GM13976 (cell line): ENCODE data around the gene SPINT2.

Experiments
- DNase-seq: peaks from one replicate; pipeline ENCODE4 v3.0.0; 2012; ENCODE audit warnings: low spot score
- in situ Hi-C: fragments of 300-500 bp; cut with MboI; formaldehyde crosslinking; loops from one replicate; pipeline ENCODE4 v1.12.0; 2022; ENCODE audit warnings: low sequenced_read_pairs, mixed read lengths, inconsistent platforms; ENCODE audit not compliant: unreplicated experiment
- TF ChIP-seq, protein P1 (sequence below): IDR thresholded peaks from 2 replicates; pipeline ENCODE4 v1.5.1; 2012; ENCODE audit warnings: borderline replicate concordance, mild to moderate bottlenecking; ENCODE audit not compliant: insufficient read depth; ENCODE audit errors: extremely low read depth, missing control alignments, control extremely low read depth

The SPINT2 gene, protein sequence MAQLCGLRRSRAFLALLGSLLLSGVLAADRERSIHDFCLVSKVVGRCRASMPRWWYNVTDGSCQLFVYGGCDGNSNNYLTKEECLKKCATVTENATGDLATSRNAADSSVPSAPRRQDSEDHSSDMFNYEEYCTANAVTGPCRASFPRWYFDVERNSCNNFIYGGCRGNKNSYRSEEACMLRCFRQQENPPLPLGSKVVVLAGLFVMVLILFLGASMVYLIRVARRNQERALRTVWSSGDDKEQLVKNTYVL

DNA sequence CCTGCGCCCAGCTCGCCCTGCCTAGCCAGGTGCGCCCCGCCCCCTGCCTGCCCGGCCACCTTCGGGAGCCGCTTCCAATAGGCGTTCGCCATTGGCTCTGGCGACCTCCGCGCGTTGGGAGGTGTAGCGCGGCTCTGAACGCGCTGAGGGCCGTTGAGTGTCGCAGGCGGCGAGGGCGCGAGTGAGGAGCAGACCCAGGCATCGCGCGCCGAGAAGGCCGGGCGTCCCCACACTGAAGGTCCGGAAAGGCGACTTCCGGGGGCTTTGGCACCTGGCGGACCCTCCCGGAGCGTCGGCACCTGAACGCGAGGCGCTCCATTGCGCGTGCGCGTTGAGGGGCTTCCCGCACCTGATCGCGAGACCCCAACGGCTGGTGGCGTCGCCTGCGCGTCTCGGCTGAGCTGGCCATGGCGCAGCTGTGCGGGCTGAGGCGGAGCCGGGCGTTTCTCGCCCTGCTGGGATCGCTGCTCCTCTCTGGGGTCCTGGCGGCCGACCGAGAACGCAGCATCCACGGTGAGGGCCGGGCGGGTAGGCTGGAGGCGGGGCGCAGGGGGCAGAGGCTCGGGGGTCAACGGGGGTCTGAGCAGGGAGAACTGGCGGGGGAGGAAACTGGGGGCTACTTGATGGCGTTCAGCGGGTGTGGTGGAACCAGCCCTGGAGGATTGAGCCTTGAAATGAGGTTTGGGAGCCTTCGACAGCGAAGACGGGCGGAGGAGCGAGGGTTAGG, at the start of gene SPINT2:
TSS of gene SPINT2 (plus strand) at position 88 of the 727 bp plus-strand sequence. CDS start at position 408, 320 bp downstream.
- in situ Hi-C loops: no loop called here
- TF ChIP-seq, protein P1, sequence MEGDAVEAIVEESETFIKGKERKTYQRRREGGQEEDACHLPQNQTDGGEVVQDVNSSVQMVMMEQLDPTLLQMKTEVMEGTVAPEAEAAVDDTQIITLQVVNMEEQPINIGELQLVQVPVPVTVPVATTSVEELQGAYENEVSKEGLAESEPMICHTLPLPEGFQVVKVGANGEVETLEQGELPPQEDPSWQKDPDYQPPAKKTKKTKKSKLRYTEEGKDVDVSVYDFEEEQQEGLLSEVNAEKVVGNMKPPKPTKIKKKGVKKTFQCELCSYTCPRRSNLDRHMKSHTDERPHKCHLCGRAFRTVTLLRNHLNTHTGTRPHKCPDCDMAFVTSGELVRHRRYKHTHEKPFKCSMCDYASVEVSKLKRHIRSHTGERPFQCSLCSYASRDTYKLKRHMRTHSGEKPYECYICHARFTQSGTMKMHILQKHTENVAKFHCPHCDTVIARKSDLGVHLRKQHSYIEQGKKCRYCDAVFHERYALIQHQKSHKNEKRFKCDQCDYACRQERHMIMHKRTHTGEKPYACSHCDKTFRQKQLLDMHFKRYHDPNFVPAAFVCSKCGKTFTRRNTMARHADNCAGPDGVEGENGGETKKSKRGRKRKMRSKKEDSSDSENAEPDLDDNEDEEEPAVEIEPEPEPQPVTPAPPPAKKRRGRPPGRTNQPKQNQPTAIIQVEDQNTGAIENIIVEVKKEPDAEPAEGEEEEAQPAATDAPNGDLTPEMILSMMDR: no peak
- peak; percentile 69 for DNase-seq

DNA sequence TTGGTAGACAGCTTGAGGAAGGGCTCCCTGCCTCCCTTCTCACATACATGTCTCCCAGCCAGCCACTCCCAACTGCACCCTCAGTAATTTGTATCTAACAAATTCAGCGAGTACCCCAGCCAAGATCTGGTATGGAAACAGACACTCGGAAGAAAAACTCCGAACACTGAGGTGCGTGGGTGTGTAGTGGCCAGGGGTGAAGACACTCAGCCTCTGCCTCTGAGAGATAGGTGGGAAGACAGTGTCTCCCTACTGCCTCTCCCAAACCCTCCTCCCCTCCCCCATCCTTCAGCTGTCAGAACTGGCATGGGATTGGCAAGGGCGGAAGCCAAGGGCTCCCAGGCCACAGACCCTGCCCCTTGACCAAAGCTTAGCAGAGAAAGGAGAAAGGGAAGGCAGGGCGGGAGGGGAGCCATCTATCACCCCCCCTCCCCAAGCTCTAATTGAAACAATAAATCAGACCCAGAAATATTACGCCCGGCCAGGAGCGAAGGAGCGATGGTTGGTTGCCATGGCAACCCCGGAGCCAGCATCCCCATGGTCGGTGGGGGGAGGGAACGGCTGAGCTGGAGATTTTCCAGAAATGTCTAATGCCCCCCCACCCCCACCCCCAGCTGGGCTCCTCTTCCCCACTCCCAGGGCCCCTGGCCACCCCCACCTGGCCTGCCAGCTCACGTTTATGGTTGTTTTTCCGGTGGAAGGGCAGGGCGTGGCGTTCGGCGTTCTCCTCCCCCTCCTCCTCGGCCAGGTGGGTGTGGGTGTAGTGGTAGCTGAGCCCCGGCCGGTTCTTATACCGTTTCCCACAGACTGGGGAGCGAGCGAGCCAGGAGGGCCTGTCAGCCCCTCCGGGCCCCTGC, 47.4 kb upstream of the SPINT2 start:
- in situ Hi-C loops: no loop called here
- no peak for DNase-seq
- TF ChIP-seq, protein P1: no peak

DNA sequence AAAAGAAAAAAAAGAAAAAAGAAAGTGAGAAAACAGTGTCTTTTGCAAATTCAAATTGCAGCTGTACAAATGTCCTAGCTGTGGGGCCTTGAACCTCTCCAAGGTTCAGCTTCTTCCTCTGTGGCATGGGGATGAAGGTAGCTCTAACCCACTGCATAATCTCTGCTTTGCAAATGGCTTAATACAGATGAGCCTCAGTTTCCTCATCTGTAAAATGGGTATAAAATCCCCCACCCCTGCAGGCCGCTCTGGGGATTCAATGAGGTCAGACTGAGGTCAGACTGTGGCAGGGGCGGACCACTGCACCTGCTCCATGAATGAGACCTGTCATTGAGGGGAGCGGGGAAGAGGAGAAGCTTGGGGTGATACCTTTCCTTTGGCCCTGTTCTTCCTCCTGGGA, 46.2 kb upstream of the SPINT2 start:
- DNase-seq: no peak
- in situ Hi-C loops: no loop called here
- TF ChIP-seq, protein P1: no peak

DNA sequence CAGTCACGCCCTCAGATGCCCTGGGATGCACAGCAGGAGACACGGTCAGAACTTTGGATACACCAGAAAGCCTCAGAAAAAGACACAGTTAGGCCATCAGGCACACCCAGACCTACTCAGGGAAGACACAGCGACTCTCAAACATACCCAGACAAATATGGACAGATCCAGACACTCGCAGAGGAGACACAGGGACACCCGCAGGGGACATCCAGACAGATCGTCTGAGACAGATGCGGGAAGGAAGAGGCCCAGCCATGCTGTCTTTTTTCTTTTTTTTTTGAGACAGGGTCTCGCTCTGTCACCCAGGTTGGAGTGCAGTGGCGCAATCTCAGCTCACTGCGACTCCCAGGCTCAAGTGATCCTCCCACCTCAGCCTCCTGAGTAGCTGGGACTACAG, 45.2 kb upstream of the SPINT2 start:
- TF ChIP-seq, protein P1: no peak
- DNase-seq: no peak
- in situ Hi-C loops: no loop called here

DNA sequence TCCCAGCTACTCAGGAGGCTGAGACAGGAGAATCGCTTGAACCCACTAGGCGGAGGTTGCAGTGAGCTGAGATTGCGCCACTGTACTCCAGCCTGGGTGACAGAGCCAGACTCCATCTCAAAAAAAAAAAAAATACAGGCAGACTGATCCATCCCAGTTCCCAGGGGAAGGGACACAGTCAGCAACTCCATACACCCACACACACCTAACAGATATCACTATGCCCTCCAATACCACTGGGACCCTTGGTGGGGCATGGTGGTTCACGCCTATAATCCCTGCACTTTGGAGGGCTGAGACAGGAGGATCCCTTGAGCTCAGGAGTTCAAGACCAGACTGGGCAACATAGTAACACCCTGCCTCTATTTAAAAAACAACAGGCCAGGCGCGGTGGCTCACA, 43.0 kb upstream of the SPINT2 start:
- TF ChIP-seq, protein P1: no peak
- in situ Hi-C loops: no loop called here
- DNase-seq: no peak
